ENCODE data around the gene SPI1.

The SPI1 gene

DNA sequence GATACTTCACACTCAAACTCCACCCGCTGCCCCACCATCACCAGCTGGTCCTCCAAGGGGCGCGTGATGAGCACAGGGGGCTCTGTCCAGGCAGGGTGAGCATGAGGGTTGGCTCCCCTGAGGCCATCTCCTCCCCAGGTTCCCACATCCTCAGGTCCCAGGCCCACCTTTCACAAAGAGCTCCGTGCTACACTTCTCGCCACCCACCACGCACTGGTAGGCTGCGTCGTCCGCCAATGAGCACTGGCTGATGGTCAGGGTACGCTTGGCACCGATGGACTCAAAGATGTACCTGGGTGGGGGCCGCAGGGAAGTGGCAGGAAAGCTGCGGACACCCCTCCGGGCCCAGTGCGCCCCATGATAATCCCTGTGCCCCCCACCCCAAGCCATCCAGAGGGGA, 35.5 kb downstream of the SPI1 start:
- H3K9ac ChIP-seq = no peak overlapping the region
- no peak overlapping the region for H2AFZ ChIP-seq (ENCODE audit: low read depth)
- peaks cover 9% of the 10 kb centered on the region; the same call in 1 of the 2 replicates for H3K27me3 ChIP-seq (ENCODE audit: insufficient read depth, low read depth)
- no peaks in the 10 kb centered on the region for H4K20me1 ChIP-seq (ENCODE audit: insufficient read depth)
- H3K4me2 ChIP-seq = no peak overlapping the region
- no peaks in the 10 kb centered on the region for H3K36me3 ChIP-seq (ENCODE audit: insufficient read depth)
- no peak overlapping the region for H3K27ac ChIP-seq
- TF ChIP-seq, protein P1, sequence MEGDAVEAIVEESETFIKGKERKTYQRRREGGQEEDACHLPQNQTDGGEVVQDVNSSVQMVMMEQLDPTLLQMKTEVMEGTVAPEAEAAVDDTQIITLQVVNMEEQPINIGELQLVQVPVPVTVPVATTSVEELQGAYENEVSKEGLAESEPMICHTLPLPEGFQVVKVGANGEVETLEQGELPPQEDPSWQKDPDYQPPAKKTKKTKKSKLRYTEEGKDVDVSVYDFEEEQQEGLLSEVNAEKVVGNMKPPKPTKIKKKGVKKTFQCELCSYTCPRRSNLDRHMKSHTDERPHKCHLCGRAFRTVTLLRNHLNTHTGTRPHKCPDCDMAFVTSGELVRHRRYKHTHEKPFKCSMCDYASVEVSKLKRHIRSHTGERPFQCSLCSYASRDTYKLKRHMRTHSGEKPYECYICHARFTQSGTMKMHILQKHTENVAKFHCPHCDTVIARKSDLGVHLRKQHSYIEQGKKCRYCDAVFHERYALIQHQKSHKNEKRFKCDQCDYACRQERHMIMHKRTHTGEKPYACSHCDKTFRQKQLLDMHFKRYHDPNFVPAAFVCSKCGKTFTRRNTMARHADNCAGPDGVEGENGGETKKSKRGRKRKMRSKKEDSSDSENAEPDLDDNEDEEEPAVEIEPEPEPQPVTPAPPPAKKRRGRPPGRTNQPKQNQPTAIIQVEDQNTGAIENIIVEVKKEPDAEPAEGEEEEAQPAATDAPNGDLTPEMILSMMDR (conservative IDR thresholded peaks at IDR 0.05; ENCODE audit: low read depth, low read length) = no peak
- H3K4me1 ChIP-seq (ENCODE audit: low read depth, poor library complexity, severe bottlenecking) = no peaks in the 10 kb centered on the region
- no peak overlapping the region for H3K4me3 ChIP-seq (IDR thresholded peaks at IDR 0.05; ENCODE audit: insufficient read depth, low read depth, low read length)
- no peaks in the 10 kb centered on the region for H3K79me2 ChIP-seq (ENCODE audit: insufficient read depth, low read depth)

DNA sequence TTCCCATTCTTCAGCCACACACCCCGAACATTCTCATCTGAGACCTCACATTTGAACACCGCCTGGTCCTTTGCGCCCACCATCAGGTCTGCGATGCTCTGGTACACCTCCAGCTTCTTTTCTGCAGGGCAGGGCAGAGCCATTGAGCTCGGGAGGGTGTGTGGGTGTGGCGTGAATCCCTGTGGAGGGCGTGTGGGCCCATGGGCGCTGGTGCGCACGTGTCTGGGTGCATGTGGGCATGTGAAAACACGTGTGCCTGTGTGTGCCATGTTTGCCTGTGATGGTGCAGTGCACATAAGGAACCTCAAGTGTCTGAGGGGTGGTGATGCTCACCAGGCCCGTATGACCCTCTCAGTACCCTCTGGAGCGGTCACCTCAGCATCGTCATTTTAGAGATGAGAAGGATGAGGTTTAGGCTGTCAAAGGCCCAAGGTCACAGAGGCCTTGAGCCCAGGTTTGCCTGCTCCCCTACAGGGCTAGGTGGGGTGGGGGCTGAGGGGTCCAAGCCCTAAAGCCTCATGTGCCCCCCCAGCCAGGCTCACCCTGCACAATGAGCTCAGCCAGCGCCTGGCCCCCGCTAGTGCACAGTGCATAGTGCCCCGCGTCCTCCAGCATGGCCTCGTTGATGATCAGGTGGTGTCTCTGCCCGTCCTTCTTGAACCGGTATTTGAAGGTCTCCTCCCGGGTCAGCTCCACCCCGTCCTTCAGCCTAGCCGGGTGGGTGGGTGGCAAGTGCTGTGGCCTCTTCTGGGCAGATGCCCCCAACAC, 36.1 kb downstream of the SPI1 start:
- H3K27ac ChIP-seq = no peak overlapping the region
- no peaks in the 10 kb centered on the region for H3K79me2 ChIP-seq (ENCODE audit: insufficient read depth, low read depth)
- H3K9ac ChIP-seq = no peak overlapping the region
- peaks cover 7% of the 10 kb centered on the region; the same call in 1 of the 2 replicates for H3K27me3 ChIP-seq (ENCODE audit: insufficient read depth, low read depth)
- H3K4me1 ChIP-seq (ENCODE audit: low read depth, poor library complexity, severe bottlenecking) = no peaks in the 10 kb centered on the region
- H2AFZ ChIP-seq (ENCODE audit: low read depth) = no peak overlapping the region
- no peaks in the 10 kb centered on the region for H3K36me3 ChIP-seq (ENCODE audit: insufficient read depth)
- H4K20me1 ChIP-seq (ENCODE audit: insufficient read depth) = no peaks in the 10 kb centered on the region
- TF ChIP-seq, protein P1 (conservative IDR thresholded peaks at IDR 0.05; ENCODE audit: low read depth, low read length) = no peak
- no peak overlapping the region for H3K4me2 ChIP-seq
- no peak overlapping the region for H3K4me3 ChIP-seq (IDR thresholded peaks at IDR 0.05; ENCODE audit: insufficient read depth, low read depth, low read length)

DNA sequence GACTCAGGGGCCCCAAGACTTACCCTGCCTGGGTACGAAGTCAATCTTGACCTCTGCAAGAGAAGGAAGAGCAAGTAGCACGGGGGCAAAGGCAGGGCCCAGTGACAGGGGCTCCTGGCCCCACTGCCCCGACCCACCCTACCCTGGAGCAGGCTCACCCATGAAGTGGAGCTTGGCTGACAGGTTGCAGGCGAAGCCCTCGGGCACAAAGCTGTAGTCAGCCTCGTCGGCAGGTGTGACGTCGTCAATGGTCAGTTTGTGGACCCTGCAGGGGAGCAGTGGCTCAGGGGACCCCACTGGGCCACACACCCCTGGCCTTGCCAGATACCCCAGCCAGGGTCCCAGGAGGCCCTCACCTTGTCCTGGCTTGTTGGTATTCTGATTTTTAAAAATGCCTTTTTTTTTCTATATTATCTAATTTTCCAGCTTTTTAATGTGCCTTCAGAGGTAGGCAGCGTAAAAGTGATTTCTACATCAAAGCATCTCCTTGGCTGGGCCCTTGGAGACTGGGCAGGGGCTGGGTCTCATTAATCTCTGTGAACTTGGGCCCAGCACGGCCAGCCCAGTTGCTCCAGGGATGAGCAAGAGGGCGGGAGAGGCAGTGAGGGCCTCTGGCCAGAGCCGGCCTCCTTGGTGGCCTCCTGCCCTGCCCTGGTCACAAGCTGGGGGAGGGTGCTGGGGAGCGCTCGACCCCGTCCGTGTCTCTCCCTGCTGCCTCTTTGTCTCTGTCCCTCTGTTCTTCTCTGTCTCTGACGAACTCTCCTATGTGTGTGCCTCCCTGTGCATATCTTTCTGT, 37.2 kb downstream of the SPI1 start:
- TF ChIP-seq, protein P1 (conservative IDR thresholded peaks at IDR 0.05; ENCODE audit: low read depth, low read length) = no peak

DNA sequence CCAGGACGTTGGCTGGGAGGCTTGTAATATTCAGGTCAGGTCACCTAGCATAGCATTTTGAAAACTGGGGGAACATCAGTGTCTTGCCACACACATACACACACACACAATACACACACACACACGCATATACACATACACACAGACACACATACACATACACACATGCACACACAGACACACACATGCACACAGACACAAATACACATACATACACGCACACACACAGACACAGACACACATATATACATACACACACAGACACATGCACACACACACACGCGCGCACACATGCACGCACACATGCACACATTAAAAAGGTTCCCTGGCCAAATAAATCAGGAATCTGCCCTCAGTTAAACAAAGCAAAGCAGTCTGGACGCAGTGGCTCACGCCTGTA, 38.3 kb downstream of the SPI1 start:
- Histone ChIP-seq H4K20me1 (ENCODE audit: insufficient read depth) (no peaks in the 10 kb centered on the region), H3K4me1 (ENCODE audit: low read depth, poor library complexity, severe bottlenecking) (no peaks in the 10 kb centered on the region), H3K9ac (no peak overlapping the region), H3K27me3 (ENCODE audit: insufficient read depth, low read depth) (no peaks in the 10 kb centered on the region), H3K27ac (no peak overlapping the region), H3K4me3 (IDR thresholded peaks at IDR 0.05; ENCODE audit: insufficient read depth, low read depth, low read length) (no peak overlapping the region), H2AFZ (ENCODE audit: low read depth) (no peak overlapping the region), H3K4me2 (no peak overlapping the region), H3K36me3 (ENCODE audit: insufficient read depth) (no peaks in the 10 kb centered on the region), H3K79me2 (ENCODE audit: insufficient read depth, low read depth) (no peaks in the 10 kb centered on the region)
- TF ChIP-seq, protein P1 (conservative IDR thresholded peaks at IDR 0.05; ENCODE audit: low read depth, low read length) = no peak

More for the DNA sequence above, 37.2 kb downstream of the SPI1 start:
- no peak overlapping the region for H3K9ac ChIP-seq
- no peak overlapping the region for H3K27ac ChIP-seq
- H3K79me2 ChIP-seq (ENCODE audit: insufficient read depth, low read depth) = no peaks in the 10 kb centered on the region
- H3K4me1 ChIP-seq (ENCODE audit: low read depth, poor library complexity, severe bottlenecking) = no peaks in the 10 kb centered on the region
- no peak overlapping the region for H2AFZ ChIP-seq (ENCODE audit: low read depth)
- no peak overlapping the region for H3K4me2 ChIP-seq
- no peaks in the 10 kb centered on the region for H3K36me3 ChIP-seq (ENCODE audit: insufficient read depth)
- no peaks in the 10 kb centered on the region for H3K27me3 ChIP-seq (ENCODE audit: insufficient read depth, low read depth)
- H3K4me3 ChIP-seq (IDR thresholded peaks at IDR 0.05; ENCODE audit: insufficient read depth, low read depth, low read length) = no peak overlapping the region
- no peaks in the 10 kb centered on the region for H4K20me1 ChIP-seq (ENCODE audit: insufficient read depth)

All from KMS-11 (cell line).